GM10266 (cell line): ENCODE results near the gene MUL1.

Source experiments
- DNase-seq: peaks from one replicate; pipeline ENCODE4 v3.0.0; 2012; ENCODE audit errors: extremely low spot score
- CTCF ChIP-seq: IDR thresholded peaks from 2 replicates; pipeline ENCODE4 v1.5.1; 2012; ENCODE audit warnings: mild to moderate bottlenecking, low read depth; ENCODE audit not compliant: control insufficient read depth, insufficient read depth; ENCODE audit errors: missing control alignments

MUL1 gene

GRCh38 chr1:20507564-20508410, at the start of gene MUL1:
Gene MUL1 (minus strand): TSS chr1:20508151. CDS start chr1:20508024, 127 bp downstream.
- no peak for TF ChIP-seq CTCF
- DNase-seq: peak; percentile 90

- TF ChIP-seq CTCF: no peak
- no peak for DNase-seq
Measured at GRCh38 chr1:20555758-20556120, 47.8 kb upstream of the MUL1 start.

GRCh38 chr1:20555025-20555757, 47.2 kb upstream of the MUL1 start:
- no peak for DNase-seq
- no peak for TF ChIP-seq CTCF

- no peak for TF ChIP-seq CTCF
- no peak for DNase-seq
Measured at GRCh38 chr1:20552728-20553445, 44.9 kb upstream of the MUL1 start.

GRCh38 chr1:20551945-20552727, 44.2 kb upstream of the MUL1 start, which contains the start of gene FAM43B:
Gene FAM43B (plus strand): TSS chr1:20552573. CDS start chr1:20552974, 401 bp downstream.
- no peak for DNase-seq
- no peak for TF ChIP-seq CTCF

- TF ChIP-seq CTCF: no peak
- DNase-seq: no peak
Measured at GRCh38 chr1:20551161-20551560, 43.2 kb upstream of the MUL1 start.
